Lower leg skin (tissue), 4 donors: ENCODE results near the gene KRT9. TPM values are rescaled to one million over a fixed set of nuclear protein-coding genes. Genes with fewer than 3 reads are reported as not detected.
"Not testable (repeated sequence)": the region's sequence is repeated elsewhere in the genome, so short reads cannot be mapped to it uniquely, and the experiment has no call there.

ENCODE experiments used
- DNase-seq, 2 donors: peaks; one replicate each; pipeline ENCODE4 v3.0.0-alpha.2; 2019; ENCODE audit warnings: low spot score in 2 of 2
- H3K4me3 ChIP-seq: fragments of 200-600 bp; sonication (generic); 2 replicates; pipeline ENCODE4 v1.5.1; 2017; ENCODE audit warnings: mild to moderate bottlenecking, low read depth; ENCODE audit not compliant: poor library complexity, severe bottlenecking
- POLR2A ChIP-seq, 2 donors: fragments of 450-650 bp; IDR thresholded peaks; one replicate each; pipeline ENCODE4 v1.6.1; 2016 to 2017; ENCODE audit warnings: antibody characterized with exemption in 2 of 2, mild to moderate bottlenecking in 1 of 2, moderate library complexity in 1 of 2
- WGBS, 2 donors: methylation state at CpG; one replicate each; pipeline ENCODE4 v1.1.5; 2018; 5-methylcytosine and 5-hydroxymethylcytosine counted together
- intact Hi-C: fragments of 100-400 bp; cut with DNase I; formaldehyde crosslinking; loops from one replicate; pipeline ENCODE4 v1.15.0; 2023; ENCODE audit warnings: low total_unique reads
- total RNA-seq, 4 donors: library from RNA; depleted of rRNA; stranded (reverse); fragments of >200 nt; gene quantifications; one replicate each; pipeline ENCODE4 v1.1.0, GENCODE V29; 2016
- TF ChIP-seq, protein P1 (sequence below), 3 donors: fragments of 450-650 bp; IDR thresholded peaks; one replicate each; pipeline ENCODE4 v1.5.1; 2016; ENCODE audit warnings: antibody characterized with exemption in 3 of 3, mild to moderate bottlenecking in 3 of 3, moderate library complexity in 2 of 3

KRT9 gene
- total RNA-seq, 4 donors from 2014 or later, result 0.47 to 1.6 (median 0.91) TPM; not detected in 1

DNA sequence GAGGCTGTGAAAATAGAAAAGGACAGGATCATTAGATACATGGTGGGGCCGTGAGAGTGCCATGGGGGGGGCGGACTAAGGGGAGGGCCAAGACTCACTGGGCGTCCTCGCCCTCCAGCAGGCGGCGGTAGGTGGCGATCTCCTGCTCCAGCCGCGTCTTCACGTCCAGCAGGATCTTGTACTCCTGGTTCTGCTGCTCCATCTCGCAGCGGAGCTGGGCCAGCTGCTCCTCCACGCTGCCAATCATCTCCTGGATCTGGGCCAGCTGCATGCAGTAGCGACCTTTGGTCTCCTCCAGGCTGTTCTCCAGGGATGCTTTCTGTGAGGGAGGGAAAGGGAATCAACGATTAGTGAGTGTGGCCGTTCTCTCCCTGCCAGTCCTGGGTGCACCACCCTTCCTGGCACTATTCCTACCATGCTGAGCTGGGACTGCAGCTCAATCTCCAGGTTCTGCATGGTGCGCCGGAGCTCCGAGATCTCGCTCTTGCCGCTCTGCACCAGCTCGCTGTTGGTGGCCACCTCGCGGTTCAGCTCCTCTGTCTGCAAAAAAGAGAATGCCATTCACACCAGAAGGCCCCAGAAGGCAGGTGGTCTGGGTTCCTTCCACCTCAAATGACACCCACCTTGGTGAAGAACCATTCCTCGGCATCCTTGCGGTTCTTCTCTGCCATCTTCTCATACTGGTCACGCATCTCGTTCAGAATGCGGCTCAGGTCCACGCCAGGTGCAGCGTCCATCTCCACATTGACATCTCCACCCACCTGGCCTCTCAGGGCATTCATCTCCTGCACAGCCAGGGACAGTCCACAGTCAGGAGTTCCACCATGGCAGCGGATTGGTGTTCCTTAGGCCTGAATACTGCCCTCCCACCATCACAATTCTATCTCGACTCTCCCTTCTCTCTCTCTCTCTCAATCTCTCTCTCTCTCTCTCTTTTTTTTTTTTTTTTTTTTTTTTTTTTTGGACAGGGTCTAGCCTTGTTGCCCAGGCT is 11.6 kb upstream of the KRT9 start:
- TF ChIP-seq, protein P1, sequence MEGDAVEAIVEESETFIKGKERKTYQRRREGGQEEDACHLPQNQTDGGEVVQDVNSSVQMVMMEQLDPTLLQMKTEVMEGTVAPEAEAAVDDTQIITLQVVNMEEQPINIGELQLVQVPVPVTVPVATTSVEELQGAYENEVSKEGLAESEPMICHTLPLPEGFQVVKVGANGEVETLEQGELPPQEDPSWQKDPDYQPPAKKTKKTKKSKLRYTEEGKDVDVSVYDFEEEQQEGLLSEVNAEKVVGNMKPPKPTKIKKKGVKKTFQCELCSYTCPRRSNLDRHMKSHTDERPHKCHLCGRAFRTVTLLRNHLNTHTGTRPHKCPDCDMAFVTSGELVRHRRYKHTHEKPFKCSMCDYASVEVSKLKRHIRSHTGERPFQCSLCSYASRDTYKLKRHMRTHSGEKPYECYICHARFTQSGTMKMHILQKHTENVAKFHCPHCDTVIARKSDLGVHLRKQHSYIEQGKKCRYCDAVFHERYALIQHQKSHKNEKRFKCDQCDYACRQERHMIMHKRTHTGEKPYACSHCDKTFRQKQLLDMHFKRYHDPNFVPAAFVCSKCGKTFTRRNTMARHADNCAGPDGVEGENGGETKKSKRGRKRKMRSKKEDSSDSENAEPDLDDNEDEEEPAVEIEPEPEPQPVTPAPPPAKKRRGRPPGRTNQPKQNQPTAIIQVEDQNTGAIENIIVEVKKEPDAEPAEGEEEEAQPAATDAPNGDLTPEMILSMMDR (IDR thresholded peaks at IDR 0.05), result no peak
- no peak for TF ChIP-seq POLR2A (IDR thresholded peaks at IDR 0.05)
- intact Hi-C loops, result no loop called here
- DNase-seq, result peak in 1 of 2 donors; percentile 69
- peak overlapping the region; percentile 29 for H3K4me3 ChIP-seq
- 51 to 55% methylated on average over 33 of the region's 33 CpGs for WGBS, 2 donors

DNA sequence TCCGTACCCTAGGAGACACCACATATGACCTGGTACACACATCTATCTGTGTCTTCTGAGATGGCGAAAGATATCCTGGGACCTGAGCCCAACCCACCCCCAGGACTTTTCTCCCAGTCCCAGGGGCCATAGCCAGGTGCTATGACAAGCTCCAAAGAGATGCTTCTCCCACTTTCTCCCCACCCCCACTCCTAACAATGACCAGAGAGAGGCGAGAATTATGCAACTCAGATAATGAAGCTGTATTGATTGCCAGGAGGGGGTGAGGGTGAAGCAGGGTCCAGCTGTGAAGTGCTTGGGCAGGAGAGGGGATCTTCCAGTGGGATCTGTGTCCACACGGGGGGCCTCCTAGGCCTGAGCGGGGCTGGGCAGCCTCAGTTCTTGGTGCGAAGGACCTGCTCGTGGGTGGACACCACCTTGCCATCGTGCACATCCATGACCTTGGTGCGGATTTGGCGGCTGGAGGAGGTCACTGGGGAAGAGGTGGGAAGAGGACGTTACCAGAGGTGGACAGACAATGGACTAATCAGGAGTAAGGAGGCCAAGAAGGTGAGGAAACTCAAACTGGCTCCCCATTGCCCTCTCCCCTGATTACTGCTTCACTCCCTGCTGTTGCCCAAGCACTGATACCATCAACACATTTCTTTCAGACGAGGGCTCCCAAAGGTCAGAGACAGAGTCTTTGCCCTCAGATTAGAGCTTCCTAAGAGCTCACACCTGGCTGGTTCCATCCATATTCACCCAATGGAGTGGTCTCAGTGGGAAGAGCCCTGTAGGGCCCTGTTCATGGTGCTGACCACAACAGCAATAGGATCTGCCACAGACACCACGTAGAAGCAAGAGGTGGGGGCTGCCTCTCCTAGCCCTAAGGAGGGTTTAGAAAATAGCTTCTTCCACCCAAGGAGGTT is 10.5 kb upstream of the KRT9 start:
- intact Hi-C loops, result not testable (repeated sequence)
- 48 to 52% methylated on average over 13 of the region's 13 CpGs for WGBS, 2 donors
- peak overlapping the region; percentile 29 for H3K4me3 ChIP-seq
- DNase-seq, result peak in 1 of 2 donors; percentile 77

DNA sequence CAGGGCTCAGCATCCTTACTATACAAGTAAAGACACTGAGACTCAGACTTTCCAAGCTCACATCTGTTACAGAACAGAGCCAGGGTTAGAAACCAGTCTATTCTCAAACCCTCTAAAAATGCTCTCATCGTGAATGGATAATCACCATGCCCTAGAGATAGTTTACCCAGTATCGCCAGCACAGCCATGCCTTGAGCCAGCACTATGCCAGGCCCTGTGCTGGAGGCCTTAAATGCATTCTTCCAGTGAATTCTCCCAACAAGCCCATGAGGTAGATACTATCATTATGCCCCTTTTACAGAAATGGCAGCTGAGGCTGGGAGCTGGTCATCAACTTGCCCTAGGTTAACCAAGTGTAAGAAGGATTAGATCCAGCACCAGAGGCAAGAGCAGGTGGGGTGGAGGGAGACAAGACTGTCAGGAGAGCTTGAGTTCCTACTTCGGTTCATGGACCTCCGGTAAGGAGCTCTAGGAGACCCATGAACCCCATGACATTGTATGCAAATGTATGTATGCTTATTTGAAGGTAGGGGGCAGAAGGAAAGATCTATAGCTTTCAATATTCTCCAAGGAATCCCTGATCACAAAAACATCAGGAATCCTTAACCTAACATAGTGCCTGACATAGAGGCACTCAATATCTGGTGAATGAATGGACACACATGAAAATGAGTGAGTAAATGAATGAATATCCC is 9.7 kb upstream of the KRT9 start:
- peak in 1 of 2 donors; percentile 54 for DNase-seq
- intact Hi-C loops, result no loop called here
- no peak overlapping the region for H3K4me3 ChIP-seq
- 54 to 59% methylated on average over 4 of the region's 4 CpGs for WGBS, 2 donors
- no peak for TF ChIP-seq POLR2A (IDR thresholded peaks at IDR 0.05)
- TF ChIP-seq, protein P1 (IDR thresholded peaks at IDR 0.05), result no peak

DNA sequence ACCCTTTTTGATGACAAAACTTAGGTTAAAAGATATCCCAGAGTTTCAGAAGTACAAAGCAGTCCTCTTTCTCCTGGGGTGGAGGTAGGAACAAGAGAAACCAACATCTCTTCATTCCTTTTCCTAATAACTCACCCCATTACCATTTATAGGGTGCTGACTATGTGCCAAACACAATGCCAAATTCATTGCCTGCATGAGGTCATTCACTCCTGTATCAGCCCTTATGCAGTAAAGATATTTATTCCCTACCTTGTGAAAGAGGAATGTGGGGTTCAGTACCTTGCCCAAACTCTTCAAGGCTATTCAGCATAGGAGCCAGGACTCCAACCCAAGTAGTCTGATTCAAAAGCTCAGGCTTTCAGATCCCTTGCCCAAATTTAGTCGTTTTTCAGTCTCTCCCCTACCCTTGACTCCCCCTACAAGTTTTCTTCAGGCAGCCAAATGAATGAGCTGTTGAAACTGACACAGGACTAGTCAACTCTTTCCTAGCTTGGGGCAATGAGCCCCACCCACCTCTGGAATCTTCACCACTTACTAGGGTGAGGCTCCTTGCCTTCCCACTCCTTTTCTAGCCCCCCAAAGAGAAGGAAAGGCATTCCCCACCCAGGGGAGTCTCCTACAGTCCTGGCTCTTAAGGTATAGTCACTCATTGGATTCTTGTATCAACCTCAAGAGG is 9.0 kb upstream of the KRT9 start:
- no peak for TF ChIP-seq POLR2A (IDR thresholded peaks at IDR 0.05)
- TF ChIP-seq, protein P1 (IDR thresholded peaks at IDR 0.05), result no peak
- intact Hi-C loops, result no loop called here
- H3K4me3 ChIP-seq, result no peak overlapping the region
- 15 to 37% methylated on average over 1 of the region's 1 CpG for WGBS, 2 donors
- no peak for DNase-seq

DNA sequence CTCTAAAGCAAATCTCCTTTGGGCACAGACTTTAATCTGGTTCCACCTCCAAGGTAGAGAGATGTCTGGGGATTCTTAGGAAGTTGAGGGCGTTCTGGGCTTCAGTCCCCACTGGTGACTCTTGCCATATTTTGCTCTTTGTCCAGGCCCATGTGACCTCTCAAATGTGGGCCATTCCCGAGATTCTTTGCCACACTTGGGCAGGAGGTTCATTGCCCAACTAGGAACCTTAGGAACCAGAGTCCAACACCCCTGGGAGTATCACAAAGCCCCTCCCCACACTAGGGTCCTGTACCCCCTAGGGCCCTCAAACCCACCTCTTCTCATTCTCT is 8.4 kb upstream of the KRT9 start:
- TF ChIP-seq, protein P1 (IDR thresholded peaks at IDR 0.05), result no peak
- no peak for TF ChIP-seq POLR2A (IDR thresholded peaks at IDR 0.05)
- WGBS, 2 donors, result 60 to 66% methylated on average over 2 of the region's 2 CpGs
- no peak overlapping the region for H3K4me3 ChIP-seq
- intact Hi-C loops, result no loop called here
- no peak for DNase-seq
